H1 (cell line): ENCODE measurements around the gene AKR7A2. TPM values are rescaled to one million over a fixed set of nuclear protein-coding genes. Genes with fewer than 3 reads are reported as not detected.

Experiments
- CTCF ChIP-seq, 3 experiments: IDR thresholded peaks; 1 replicate in 2 of 3; 2 replicates in 1 of 3; pipeline versions ENCODE4 v1.5.1 to v1.6.1; 2011; ENCODE audit warnings: low read length in 3 of 3, mild to moderate bottlenecking in 3 of 3, inconsistent platforms in 2 of 3, low read depth in 1 of 3, moderate library complexity in 1 of 3; ENCODE audit not compliant: insufficient read depth in 1 of 3; ENCODE audit errors: control extremely low read depth in 1 of 3
- EP300 ChIP-seq, 2 experiments: IDR thresholded peaks; 1 replicate in 1 of 2; 2 replicates in 1 of 2; pipeline ENCODE4 v1.6.1; 2011 to 2012; ENCODE audit warnings: low read depth in 2 of 2, low read length in 2 of 2, mild to moderate bottlenecking in 2 of 2, borderline replicate concordance in 1 of 2, inconsistent platforms in 1 of 2, moderate library complexity in 1 of 2
- NANOG ChIP-seq: IDR thresholded peaks from 2 replicates; pipeline ENCODE4 v1.6.1; 2011; ENCODE audit warnings: low read length, low read depth, mild to moderate bottlenecking, inconsistent platforms; ENCODE audit not compliant: insufficient read depth, poor library complexity, severe bottlenecking
- NRF1 ChIP-seq: IDR thresholded peaks from 2 replicates; pipeline ENCODE4 v1.6.1; 2011; ENCODE audit warnings: mild to moderate bottlenecking, low read depth, low read length, improper control_type of control experiment
- RAD21 ChIP-seq, 2 experiments: IDR thresholded peaks in 1 of 2; conservative IDR thresholded peaks in 1 of 2; 2 replicates each; pipeline ENCODE4 v1.6.1; 2011; ENCODE audit warnings: low read depth in 2 of 2, low read length in 2 of 2, improper control_type of control experiment in 1 of 2, inconsistent platforms in 1 of 2, mild to moderate bottlenecking in 1 of 2, moderate library complexity in 1 of 2
- SIN3A ChIP-seq, 2 experiments: IDR thresholded peaks in 1 of 2; conservative IDR thresholded peaks in 1 of 2; 2 replicates each; pipeline ENCODE4 v1.6.1; 2011 to 2012; ENCODE audit warnings: low read length in 2 of 2, improper control_type of control experiment in 1 of 2, low read depth in 1 of 2, mild to moderate bottlenecking in 1 of 2
- TCF12 ChIP-seq: IDR thresholded peaks from 2 replicates; pipeline ENCODE4 v1.6.1; 2011; ENCODE audit warnings: low read depth, mild to moderate bottlenecking, low read length
- polyA plus RNA-seq, 7 experiments: library from polyadenylated mRNA; depleted of rRNA in 3 of 7; stranded (reverse) in 5 of 7; unstranded in 2 of 7; fragments of >200 nt in 5 of 7; fragments of 200-250 nt in 2 of 7; gene quantifications; 1 replicate in 5 of 7; 2 replicates in 1 of 7; 4 replicates in 1 of 7; pipeline versions ENCODE4 v1.2.1 to v1.2.3, GENCODE V29; 2011 to 2013; ENCODE audit warnings: missing spikeins in 2 of 7, mixed read lengths in 2 of 7
- total RNA-seq: library from RNA; stranded (reverse); fragmentation: NEBNext Ultra II Directional; extraction: Animal tissue kit (Norgen Biotek cat#: 25700); gene quantifications from 2 replicates; pipeline ENCODE4 v1.2.1, GENCODE V29; 2021
- TF ChIP-seq, protein P1 (sequence below): IDR thresholded peaks from 2 replicates; pipeline ENCODE4 v1.6.1; 2011; ENCODE audit warnings: low read depth, mild to moderate bottlenecking, low read length; ENCODE audit not compliant: insufficient read depth

The AKR7A2 gene
- total and polyA plus RNA-seq, 2 of the 8 experiments (the other 6 are each of a cell fraction or from before 2014, with no cell fraction given), result 32.0 to 48.3 TPM

DNA sequence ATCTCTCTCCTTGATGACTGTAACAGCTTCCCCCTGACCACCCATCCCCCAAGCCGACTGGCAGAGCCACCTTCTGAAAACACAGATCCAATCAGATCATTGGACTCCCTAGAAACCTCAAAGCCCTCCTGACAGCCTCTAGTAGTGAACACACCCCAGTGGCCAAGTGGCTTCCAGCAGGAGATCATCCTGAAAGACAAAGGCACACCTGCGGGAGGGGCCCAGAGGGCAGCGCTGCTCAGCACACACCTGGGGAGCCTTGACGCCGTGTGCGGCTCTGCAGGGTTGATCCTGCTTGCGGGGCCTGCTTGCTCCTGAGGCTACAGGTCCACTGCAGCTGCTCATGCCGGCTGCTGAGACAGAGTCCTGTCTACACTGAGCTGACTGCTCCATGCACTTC lies 41.7 kb upstream of the AKR7A2 start (continued):
- TF ChIP-seq TCF12 (peak; percentile 96), RAD21 (IDR thresholded peaks at IDR 0.05 in 1 of 2, conservative IDR thresholded peaks at IDR 0.05 in 1 of 2; ENCODE audit: low read depth in 2 of 2, low read length in 2 of 2) (peak in 1 of 2 experiments; percentile 7; a peak in 1 of 4 replicates), NANOG (peak; percentile 85), SIN3A (conservative IDR thresholded peaks at IDR 0.05 in 1 of 2, IDR thresholded peaks at IDR 0.05 in 1 of 2; ENCODE audit: low read depth in 1 of 2, low read length in 2 of 2) (0 out of 4 replicates have a peak, but pooled peaks of 1 of the 2 experiments have one; percentile 23), CTCF (IDR thresholded peaks at IDR 0.05; ENCODE audit: control extremely low read depth in 1 of 3, insufficient read depth in 1 of 3, low read depth in 1 of 3, low read length in 3 of 3) (peak in 2 of 3 experiments; percentile 17 to 19; a peak in 3 of 4 replicates), EP300 (IDR thresholded peaks at IDR 0.05; ENCODE audit: borderline replicate concordance in 1 of 2, low read depth in 2 of 2, low read length in 2 of 2) (peak in 1 of 2 experiments; percentile 81; a peak in 1 of 3 replicates), NRF1 (no peak)
- TF ChIP-seq, protein P1, sequence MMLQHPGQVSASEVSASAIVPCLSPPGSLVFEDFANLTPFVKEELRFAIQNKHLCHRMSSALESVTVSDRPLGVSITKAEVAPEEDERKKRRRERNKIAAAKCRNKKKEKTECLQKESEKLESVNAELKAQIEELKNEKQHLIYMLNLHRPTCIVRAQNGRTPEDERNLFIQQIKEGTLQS, result no peak
